ENCODE data around the gene NFKBIZ.

- TF ChIP-seq POLR2A (IDR thresholded peaks at IDR 0.05; ENCODE audit: low read length) (no peak), GATA1 (IDR thresholded peaks at IDR 0.05; ENCODE audit: low read depth, low read length) (no peak)
Measured at GRCh38 chr3:101846709-101847108, 2.6 kb upstream of the NFKBIZ start.

Measured in erythroblast (primary cell).